DMS153 treated with DMSO at 0.1 percent for 48 hours (cell line): Measurements from ENCODE around the gene SLC15A3.

ENCODE experiments used
- DNase-seq: peaks from one replicate; lab custom pipeline; 2025; ENCODE audit not compliant: unreplicated experiment; lab: John Stamatoyannopoulos, UW

The SLC15A3 gene

DNA sequence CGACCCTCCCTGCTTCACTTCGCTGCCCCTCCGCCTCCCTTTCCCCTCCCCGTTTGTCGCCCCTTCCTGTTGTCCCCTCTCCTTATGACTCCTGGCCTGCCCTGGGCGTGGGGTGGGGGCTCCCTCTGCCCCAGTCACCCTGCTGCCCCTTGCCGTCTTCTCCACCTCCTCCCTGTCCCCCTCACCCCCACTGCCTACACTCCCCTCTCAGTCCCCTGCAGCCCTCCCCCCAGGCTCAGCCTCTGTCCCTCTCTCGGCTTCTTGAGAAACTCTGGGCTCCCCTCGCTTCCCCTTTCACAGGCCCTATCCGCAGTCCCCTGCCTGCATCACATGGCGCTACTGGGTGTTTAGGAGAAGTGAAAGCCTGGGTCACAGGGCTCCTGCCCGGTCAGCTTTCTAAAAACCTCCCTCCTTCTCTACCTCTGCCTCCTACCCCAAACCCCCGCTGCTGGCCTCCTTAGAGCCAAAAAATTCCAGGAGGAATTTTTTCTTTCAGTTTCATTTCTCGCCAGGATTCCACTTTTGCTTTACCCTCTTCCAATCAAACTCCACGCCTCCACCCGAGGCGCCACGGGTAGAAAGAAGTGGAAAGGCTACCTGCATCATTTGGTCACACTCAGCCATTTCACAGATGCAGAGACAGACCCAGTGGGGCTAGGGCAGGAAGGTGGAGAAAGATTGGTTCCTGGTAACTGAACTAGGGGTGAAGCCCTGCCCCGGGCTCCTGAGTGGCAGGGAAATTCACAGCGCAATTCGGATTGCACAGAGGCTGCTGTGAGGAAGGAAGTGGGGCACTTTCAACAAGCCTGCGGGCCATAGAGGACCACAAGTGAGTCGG is at the start of gene SLC15A3:
Gene SLC15A3, minus strand, starts transcription at position 273 of the 838 bp plus-strand sequence. CDS start 625 bp downstream, outside the sequence.
- no peak for DNase-seq

GRCh38 chr11:61000426-61000825 is 48.5 kb upstream of the SLC15A3 start:
- DNase-seq = no peak

- DNase-seq = no peak
These were observed 44.6 kb upstream of the SLC15A3 start for GRCh38 chr11:60996381-60997138.

DNA sequence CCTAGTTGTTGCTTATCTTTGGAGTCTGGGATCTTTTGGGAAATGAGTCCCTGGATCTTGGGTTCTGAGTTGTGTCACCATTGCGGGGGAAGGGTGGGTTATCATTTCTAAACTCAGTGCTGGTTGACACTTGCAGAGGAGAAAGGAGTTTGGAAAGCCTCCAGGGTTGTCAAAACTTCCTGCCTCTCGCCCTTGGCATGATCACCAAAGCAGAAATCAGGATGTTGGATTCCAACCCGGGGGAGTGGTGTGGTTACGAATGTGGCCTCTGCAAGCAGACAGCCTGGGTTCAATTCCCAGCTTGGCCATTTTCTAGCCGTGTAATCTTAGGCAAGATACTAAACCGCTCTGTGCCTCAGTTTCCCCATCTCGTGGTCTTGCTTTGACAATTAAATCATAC is 43.8 kb upstream of the SLC15A3 start:
- DNase-seq = no peak

DNA sequence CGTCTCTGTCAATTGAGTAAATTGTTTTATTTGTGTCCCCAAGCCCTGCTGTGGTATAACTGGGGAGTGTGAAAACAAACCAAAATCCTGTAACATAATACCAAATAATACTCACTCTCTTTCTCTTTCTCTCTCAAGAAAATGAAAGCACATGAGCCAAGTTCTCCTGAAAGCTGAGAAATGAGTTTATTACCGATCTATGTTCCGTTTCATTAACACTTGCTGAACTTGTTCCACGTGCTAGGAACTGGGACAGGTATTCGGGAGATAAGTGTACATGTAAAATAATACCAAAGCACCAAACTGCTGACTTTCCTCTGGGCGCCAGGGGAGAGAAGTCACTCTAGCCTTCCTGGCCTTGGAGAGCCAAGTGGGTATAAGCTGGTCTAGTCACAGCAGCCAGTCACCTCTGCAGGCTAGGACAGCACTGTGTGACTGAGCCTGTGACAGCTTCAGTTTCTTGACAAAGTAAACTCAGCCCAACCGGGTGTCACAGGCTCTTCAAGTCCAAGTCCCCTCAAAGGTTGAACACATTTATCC is 42.6 kb upstream of the SLC15A3 start:
- no peak for DNase-seq

DNA sequence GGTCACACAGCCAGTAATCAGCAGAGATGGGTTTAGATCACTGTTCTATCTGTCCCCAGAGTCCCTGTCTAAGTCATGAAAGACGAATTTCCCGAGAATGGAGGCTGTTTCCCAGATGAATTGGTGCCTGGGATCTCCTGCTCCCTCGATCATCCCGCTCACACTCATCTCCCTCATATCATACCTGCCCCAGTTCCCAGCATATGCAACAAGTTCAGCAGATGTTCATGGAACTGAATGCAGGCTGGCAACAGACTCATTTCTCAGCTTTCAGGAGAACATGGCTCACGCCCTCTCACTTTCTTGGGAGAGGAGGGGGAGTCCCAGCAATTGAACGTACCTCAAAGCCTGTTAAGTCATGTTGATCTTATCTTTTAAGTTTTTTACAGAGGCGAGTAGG is 41.6 kb upstream of the SLC15A3 start:
- DNase-seq = no peak

DNA sequence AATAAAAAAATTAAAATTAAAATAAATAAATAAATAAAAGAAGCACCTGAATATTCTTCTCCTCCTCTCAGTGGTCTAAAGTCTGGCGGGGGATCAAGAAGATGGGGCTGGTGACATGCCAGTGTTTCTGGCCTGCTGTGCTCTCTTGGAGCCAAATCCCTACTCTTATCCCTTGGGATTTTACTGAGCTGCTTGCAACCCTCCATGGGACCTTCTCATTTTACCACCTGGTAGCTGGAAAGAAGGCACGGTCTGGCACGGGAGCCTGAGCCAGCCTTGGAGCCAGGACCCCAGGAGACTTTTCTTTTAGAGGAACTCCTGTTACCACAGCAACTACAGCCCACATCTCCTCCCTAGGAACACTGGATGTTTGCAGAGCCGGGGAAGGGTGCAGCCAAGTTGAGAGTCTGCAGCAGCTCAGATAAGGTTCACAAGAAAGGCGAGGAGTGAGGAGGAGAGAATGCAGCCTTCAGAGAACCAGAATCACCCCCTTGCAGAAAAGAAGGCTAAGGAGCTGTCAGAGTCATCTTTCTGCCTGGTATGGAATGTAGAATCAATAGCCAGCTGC is 41.0 kb upstream of the SLC15A3 start:
- no peak for DNase-seq

DNA sequence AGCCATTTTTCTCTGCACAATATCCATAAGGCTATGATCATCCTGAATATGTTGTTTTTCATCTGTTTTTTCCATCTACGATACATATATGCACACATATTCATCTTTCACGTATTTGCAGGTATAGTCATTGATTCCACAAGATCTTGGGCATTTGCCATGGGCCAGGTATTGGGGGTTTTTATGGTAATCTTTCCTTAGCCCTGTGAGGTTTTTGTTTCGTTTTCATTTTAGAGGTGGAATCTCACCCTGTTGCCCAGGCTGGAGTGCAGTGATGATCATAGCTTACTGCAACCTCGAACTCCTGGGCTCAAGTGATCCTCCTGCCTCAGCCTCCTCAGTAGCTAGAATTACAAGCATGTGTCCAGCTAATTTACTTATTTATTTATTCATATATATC is 39.5 kb upstream of the SLC15A3 start:
- no peak for DNase-seq

DNA sequence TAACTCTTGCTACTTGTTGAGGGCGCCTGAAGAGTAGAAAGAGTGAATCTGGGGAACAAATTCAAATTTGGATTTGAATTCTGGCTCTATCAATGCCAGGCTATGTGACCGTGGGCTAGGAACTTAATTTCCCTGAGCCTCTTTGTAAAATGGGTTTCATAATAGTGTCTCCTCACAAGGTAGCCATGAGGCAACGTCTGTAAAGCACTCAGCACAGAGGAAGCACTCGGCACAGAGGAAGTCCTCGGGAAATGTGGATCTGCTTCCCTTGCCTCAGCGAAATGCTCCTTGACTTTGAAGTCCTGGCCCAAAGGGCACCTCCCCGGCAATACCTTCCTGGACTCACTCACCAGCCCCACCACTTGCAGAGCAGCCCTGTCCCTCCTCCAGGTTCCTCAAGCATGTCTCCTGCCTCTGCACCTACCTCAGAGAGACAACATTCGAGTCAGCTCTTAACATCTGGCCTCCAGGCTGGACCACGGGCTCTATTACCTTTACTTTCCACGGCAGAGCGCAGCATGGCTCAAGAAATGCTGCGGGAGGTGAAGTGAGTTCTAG is 37.2 kb upstream of the SLC15A3 start:
- DNase-seq = no peak

DNA sequence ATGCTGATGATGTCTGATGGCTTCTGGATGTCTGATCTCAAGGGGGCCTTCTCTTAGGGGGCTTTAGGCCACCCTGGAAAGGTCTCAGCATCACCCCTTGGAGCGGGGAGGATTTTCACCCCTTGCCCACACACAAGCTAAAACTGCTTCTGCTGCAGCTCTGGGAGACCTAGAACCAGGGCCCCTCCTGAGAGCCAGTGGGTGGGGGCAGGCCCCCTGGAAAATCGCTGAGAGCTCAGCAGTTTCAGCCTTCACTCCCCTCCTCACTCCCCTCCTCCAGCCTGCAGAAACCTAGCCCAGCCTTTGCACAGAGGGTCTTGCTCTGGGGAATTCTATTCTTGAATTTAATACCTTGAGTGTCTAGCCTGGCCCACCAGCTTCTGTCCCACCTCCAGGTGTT is 36.7 kb upstream of the SLC15A3 start:
- DNase-seq = no peak

DNA sequence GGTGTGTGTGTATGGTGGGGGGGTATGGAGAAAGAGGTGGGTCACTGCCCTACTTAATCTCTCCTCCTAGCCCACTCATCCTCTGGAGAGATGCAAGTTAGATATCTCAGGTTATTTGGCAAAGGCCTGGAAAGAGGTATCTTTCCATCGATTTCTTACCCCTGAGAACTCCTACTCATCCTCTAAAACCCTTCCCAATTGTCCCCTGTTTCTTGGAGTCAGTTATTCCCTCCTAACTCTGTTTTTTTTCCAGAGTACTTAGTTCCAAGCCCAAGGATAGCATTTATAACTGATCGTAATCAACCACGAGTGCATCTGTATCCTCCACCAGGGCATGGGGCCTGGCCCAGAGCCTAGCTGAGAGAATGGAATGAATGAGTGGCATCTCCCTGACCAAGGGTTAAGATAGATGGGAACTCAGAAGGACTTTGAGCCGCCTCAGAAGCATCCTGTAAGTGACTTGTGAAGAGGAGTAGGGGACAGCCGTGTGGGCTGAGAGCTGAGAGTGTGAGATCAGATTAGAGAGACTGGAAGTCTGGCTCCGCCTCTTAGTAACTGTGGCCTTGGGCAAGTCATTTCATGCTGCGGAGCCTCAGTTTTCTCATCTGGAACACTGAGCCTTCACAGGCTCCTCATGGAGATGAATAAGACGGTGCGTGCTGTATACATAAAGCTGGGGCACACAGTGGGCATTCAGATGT is 35.8 kb upstream of the SLC15A3 start:
- DNase-seq = no peak

DNA sequence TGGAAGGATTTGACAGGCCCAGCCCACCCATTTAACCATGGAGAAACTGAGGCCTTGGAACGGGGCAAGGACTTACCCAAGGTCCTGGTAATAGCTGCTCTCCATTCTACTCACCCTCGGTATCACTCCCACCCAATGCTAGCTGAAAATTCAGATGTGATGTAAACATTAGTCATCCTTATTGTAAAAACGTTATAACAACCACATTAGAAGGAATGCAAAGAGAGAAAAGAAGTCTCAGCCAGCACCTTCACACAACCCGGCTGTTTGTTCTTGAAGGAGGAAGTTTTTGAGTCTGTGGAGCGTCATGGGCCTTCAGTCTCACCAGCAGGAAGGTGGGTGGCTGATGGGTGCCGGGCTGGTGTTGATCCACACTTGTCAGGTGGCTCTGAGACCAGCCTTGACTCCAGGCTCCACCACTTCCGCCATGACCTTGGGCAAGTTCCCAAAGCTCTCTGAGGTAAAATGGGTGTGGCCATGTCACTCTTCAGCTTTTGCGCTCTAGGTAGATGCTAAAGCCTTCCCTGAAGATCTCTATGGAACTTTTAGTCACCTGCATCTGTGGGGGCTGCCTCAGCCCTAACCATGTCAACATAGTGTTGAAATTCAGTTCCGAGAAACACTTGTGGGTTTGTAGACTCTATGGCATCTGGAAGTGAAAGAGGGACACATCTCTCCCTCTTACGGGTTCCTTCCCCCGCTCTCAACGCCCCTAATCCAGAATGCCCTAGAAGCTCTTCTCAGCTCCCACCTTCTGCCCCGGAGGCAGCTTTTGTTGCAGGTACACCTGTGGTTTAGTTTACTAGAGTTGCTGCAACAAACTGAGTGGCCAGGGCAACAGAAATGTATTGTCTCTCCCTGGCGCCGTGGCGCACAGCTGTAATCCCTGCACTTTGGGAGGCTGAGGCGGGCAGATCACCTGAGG is 34.3 kb upstream of the SLC15A3 start:
- DNase-seq = no peak

DNA sequence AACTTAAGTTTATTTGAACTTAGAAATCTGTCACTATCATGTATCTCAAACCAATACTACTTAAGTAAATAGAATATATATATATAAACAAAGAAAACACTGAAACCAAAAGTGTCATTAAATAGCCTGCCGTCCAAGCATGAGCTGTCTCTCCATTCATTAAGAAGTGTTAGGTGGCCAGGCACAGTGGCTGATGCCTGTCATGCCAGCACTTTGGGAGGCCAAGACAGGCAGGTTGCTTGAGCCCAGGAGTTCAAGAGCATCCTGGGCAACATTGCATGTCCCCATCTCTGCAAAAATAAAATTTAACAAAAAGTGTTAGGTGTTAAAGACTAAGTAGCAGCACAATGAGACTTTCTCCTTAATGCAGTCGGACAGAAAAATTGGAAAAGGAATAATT is 33.5 kb upstream of the SLC15A3 start:
- no peak for DNase-seq

GRCh38 chr11:60984636-60985035 is 32.7 kb upstream of the SLC15A3 start:
- DNase-seq = no peak

- DNase-seq = no peak
These were observed 32.2 kb upstream of the SLC15A3 start for GRCh38 chr11:60984149-60984548.

DNA sequence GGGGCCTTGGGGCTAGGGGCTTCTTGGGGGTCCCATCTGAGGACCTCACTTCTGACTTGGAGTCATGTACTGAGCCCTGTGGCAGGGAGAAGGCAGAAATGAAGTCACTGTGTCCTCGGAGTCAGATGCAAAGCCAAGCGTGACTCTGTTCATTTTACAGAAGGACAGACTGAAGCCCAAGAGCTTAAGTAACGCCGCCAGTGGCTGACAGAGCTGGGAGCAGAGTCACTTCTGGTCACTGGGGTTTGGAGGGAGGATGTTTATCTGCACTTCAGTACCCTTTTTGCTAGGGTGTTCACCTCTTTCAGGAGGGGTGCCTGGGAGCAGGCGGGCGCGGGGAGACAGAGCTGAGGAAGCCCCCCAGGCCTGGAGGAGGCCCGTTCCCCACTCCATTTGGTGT is 30.2 kb upstream of the SLC15A3 start:
- DNase-seq = no peak

GRCh38 chr11:60981515-60981914 is 29.5 kb upstream of the SLC15A3 start:
- no peak for DNase-seq

GRCh38 chr11:60978546-60979380 is 26.8 kb upstream of the SLC15A3 start:
- no peak for DNase-seq

DNA sequence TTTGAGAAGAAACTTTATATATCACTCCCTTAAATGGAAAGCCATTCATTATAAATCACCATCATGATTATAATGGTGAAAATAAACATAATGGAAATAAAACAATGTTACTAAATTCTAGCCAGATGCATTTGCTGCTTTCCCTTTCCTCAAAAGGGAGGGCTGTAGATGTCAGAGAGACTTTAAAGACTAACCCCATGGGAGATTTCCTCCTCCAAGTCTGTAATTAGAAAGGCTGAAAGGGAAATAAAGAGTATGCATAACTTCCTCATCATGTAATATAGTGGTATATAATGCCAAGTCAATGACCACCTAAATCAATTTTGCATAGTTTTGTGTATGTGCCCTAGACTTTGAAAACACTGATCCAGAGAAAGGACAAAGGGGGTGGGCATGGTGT is 25.9 kb upstream of the SLC15A3 start:
- no peak for DNase-seq
